OCI-LY1 (cell line): Measurements from ENCODE around the gene RCN2.

ENCODE experiments used
- EZH2 ChIP-seq: fragments of 200-600 bp; sonication (generic), shearing (Covaris generic); IDR thresholded peaks from 2 replicates; pipeline ENCODE4 v1.8.0; 2017; ENCODE audit warnings: borderline replicate concordance, mixed run types, mild to moderate bottlenecking, antibody characterized with exemption, low read length, moderate library complexity, mixed read lengths
- TF ChIP-seq, protein P1 (sequence below): fragments of 200-600 bp; sonication (generic), shearing (Covaris generic); IDR thresholded peaks from 2 replicates; pipeline ENCODE4 v1.5.1; 2017; ENCODE audit warnings: mild to moderate bottlenecking, antibody characterized with exemption, low read length, moderate library complexity, mixed read lengths

DNA sequence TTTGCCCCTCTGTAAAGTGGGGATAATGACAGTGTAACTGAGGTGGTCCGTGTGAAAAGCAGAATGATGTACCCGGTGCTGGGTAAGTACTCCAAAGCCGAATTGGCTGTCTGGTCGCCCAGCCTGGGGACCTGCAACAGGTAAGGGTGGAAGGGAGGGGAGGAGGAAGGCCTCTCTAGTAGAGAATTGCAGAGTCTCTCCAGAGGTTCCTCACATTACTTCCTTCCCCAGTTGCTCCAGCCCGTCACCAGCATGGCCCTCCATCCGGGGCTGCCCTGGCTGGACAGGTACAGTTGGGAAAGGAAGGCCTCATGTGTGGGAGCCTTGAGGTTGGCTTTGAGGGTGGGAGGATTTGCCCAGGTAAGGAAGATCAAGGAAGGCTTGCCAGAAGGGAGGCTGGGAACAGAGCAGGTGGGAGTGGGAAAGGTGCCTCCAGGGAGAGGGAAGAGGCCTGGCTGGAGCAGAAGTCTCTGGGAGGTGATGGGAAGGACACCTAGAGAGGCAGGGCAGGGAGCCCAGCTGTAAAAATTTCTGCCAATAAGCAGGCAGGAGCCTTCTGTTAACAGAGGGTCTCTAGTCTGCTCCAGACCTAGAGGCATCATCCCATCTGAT lies 61.7 kb downstream of the RCN2 start:
- TF ChIP-seq, protein P1, sequence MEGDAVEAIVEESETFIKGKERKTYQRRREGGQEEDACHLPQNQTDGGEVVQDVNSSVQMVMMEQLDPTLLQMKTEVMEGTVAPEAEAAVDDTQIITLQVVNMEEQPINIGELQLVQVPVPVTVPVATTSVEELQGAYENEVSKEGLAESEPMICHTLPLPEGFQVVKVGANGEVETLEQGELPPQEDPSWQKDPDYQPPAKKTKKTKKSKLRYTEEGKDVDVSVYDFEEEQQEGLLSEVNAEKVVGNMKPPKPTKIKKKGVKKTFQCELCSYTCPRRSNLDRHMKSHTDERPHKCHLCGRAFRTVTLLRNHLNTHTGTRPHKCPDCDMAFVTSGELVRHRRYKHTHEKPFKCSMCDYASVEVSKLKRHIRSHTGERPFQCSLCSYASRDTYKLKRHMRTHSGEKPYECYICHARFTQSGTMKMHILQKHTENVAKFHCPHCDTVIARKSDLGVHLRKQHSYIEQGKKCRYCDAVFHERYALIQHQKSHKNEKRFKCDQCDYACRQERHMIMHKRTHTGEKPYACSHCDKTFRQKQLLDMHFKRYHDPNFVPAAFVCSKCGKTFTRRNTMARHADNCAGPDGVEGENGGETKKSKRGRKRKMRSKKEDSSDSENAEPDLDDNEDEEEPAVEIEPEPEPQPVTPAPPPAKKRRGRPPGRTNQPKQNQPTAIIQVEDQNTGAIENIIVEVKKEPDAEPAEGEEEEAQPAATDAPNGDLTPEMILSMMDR, result no peak
- no peak for TF ChIP-seq EZH2
